ENCODE results near the gene PITPNM2.

GRCh38 chr12:123164222-123164621 is 13.3 kb upstream of the PITPNM2 start:
- no peak for TF ChIP-seq EZH2phosphoT487 (IDR thresholded peaks at IDR 0.05; ENCODE audit: borderline replicate concordance, low read length)
- TF ChIP-seq, protein P1, sequence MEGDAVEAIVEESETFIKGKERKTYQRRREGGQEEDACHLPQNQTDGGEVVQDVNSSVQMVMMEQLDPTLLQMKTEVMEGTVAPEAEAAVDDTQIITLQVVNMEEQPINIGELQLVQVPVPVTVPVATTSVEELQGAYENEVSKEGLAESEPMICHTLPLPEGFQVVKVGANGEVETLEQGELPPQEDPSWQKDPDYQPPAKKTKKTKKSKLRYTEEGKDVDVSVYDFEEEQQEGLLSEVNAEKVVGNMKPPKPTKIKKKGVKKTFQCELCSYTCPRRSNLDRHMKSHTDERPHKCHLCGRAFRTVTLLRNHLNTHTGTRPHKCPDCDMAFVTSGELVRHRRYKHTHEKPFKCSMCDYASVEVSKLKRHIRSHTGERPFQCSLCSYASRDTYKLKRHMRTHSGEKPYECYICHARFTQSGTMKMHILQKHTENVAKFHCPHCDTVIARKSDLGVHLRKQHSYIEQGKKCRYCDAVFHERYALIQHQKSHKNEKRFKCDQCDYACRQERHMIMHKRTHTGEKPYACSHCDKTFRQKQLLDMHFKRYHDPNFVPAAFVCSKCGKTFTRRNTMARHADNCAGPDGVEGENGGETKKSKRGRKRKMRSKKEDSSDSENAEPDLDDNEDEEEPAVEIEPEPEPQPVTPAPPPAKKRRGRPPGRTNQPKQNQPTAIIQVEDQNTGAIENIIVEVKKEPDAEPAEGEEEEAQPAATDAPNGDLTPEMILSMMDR (IDR thresholded peaks at IDR 0.05; ENCODE audit: low read depth, low read length, poor library complexity, severe bottlenecking) = no peak

Data from DOHH2 (cell line).